Suppressor macrophage (primary cell): ENCODE measurements around the gene CADPS2.
"Not testable (repeated sequence)": the region's sequence is repeated elsewhere in the genome, so short reads cannot be mapped to it uniquely, and the experiment has no call there.

ENCODE experiments used
- DNase-seq, 4 experiments: peaks; one replicate each; pipeline ENCODE4 v3.0.0-alpha.2; 2020 to 2022

CADPS2 gene

GRCh38 chr7:122663733-122664132, 222.5 kb downstream of the CADPS2 start:
- DNase-seq, result no peak

GRCh38 chr7:122658856-122659255, 227.4 kb downstream of the CADPS2 start:
- DNase-seq, result no peak

- DNase-seq, result no peak
These were observed 232.6 kb downstream of the CADPS2 start for GRCh38 chr7:122653685-122654084.

- no peak for DNase-seq
These were observed 233.4 kb downstream of the CADPS2 start for GRCh38 chr7:122652876-122653275.

- DNase-seq, result no peak
These were observed 234.8 kb downstream of the CADPS2 start for GRCh38 chr7:122651451-122651850.

- no peak for DNase-seq
These were observed 243.0 kb downstream of the CADPS2 start for GRCh38 chr7:122643250-122643649.

- DNase-seq, result no peak
These were observed 247.8 kb downstream of the CADPS2 start for GRCh38 chr7:122638459-122638858.

GRCh38 chr7:122637784-122638183, 248.5 kb downstream of the CADPS2 start:
- no peak for DNase-seq

- not testable (repeated sequence) for DNase-seq
These were observed 250.8 kb downstream of the CADPS2 start for GRCh38 chr7:122635481-122635880.

- no peak for DNase-seq
These were observed 252.8 kb downstream of the CADPS2 start for GRCh38 chr7:122633472-122633871.

GRCh38 chr7:122632238-122632637, 254.0 kb downstream of the CADPS2 start:
- no peak for DNase-seq

GRCh38 chr7:122629412-122629953, 256.8 kb downstream of the CADPS2 start:
- DNase-seq, result no peak

GRCh38 chr7:122628651-122629411, 257.4 kb downstream of the CADPS2 start:
- no peak for DNase-seq

- DNase-seq, result no peak
These were observed 259.5 kb downstream of the CADPS2 start for GRCh38 chr7:122626785-122627184.

GRCh38 chr7:122622682-122623081, 263.6 kb downstream of the CADPS2 start:
- DNase-seq, result no peak

- DNase-seq, result no peak
These were observed 266.6 kb downstream of the CADPS2 start for GRCh38 chr7:122619664-122620063.

- DNase-seq, result no peak
These were observed 267.6 kb downstream of the CADPS2 start for GRCh38 chr7:122618585-122619189.

GRCh38 chr7:122616951-122617350, 269.3 kb downstream of the CADPS2 start:
- DNase-seq, result no peak

- DNase-seq, result no peak
These were observed 280.3 kb downstream of the CADPS2 start for GRCh38 chr7:122605929-122606328.

GRCh38 chr7:122604251-122604650, 282.0 kb downstream of the CADPS2 start:
- no peak for DNase-seq

GRCh38 chr7:122602800-122603199, 283.5 kb downstream of the CADPS2 start:
- DNase-seq, result no peak

- DNase-seq, result no peak
These were observed 285.6 kb downstream of the CADPS2 start for GRCh38 chr7:122600630-122601029.

GRCh38 chr7:122600042-122600441, 286.2 kb downstream of the CADPS2 start:
- DNase-seq, result no peak

GRCh38 chr7:122597277-122597676, 289.0 kb downstream of the CADPS2 start:
- no peak for DNase-seq
